ENCODE results near the gene MFSD6.
"Not testable (repeated sequence)": the region's sequence is repeated elsewhere in the genome, so short reads cannot be mapped to it uniquely, and the experiment has no call there.

Gene MFSD6
- 56.5 reads per million, percentile 71 among the genes with 10 or more reads in this experiment for total RNA-seq

DNA sequence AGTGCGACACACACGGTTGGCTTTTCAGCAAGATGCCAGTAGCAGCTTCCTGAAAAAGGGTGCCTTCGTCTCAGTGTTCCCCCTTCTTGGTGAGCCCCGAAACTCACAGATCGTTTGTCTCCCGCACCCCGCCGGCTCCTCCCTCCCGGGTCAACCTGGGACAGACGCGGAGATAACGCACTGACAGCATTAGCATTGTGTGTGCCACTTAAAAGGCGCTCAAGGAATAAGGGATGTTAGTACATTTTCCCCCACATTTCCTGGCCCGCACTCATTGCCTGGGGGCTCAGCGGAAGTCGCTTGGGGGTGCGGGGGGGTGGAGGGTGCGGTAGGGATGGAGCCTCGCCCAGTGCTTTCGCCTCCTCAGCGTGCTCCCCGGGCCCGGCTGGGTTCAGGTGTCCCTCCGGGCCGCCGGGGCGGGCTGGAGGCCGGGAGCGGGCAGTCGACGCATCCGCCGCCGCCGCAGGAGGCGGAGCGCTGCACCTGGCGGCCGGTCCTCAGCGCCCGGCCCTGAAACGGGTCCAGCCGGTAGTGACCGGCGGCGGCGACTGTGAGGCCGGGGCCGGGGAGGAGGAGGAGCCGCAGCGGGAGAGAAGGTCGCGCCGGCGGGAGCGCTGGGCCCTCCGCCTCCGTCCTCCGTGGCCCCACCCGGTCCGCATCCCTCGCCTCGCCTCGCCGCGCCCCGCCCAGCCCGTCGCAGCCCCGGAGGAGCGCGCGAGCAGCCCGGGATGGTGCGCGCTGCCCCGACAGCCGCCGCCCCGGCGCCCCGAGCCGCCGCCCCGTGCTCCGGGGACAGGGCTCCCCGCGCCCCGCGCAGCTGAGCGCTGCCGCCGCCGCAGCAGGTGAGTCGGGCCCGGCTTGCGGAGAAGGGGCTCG, at the start of gene MFSD6:
TSS of gene MFSD6 (plus strand) at position 694 of the 876 bp plus-strand sequence. CDS start 27,675 bp downstream, outside the sequence.
- DNase-seq = peak; percentile 51

DNA sequence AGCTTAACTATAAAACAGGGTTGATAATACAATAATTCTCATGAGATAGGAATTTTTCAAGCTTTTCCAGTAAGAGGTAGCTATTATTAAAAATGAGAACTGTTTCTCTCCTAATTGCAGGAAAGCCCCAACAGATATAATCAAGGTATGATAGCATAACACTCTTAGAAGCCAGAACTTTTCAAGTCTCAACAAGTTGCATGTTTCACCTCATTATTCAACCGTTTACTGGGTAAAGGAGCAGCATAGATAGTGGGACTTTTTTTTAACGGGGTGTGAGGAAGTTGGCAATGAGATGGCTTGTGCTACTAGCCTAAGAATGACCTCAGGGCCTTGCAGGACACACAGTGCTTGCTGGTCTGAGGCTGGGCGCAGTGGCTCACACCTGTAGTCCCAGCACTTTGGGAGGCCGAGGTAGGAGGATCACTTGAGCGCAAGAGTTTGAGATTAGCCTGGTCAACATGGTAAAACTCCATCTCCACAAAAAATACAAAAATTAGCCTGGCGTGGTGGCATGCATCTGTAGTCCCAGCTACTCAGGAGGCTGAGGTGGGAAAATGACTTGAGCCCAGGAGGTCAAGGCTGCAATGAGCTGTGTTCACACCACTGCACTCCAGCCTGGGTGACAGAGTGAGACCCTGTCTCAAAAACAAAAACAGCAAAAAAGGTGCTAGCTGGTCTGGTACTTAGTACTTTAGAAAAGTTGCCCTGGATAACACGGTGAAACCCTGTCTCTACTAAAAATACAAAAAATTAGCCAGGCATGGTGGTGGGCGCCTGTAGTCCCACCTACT, 49.3 kb upstream of the MFSD6 start:
- DNase-seq = not testable (repeated sequence)

DNA sequence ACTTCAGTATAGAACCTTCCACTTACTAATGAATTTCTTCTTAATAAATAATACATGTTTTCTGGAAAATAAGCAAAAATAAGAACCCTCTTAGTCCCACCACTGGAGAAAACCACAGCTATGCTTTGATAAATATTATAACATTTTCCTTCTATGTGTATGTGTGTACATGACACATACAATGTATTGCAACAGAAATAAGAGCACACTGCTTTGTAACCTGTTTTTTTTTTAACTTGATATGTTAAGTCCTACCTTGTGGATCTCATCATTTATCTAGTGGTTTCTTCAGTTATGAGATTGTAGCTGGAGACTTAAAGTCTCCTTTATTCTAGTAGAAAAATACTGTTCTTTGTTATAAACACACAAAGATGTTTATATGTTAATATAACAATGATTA, 47.6 kb upstream of the MFSD6 start:
- DNase-seq = no peak

DNA sequence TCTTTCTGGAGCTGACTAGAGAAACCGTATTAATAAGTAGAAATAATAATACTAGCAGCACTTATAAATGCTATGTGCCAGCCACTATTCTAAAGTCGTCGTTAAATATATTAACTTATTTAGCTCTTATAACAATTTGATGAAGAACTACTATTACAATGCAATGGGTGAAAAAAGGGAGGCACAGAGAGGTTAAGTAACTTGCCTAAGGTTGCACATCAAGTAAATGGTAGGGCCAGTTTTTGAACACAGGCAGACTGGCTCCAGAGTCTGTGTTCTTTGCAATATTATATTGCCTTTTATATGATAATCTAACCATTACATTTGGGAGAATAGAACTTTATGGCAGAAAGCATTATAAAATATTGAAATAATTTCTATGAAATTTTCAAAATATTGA, 47.2 kb upstream of the MFSD6 start:
- DNase-seq = no peak

DNA sequence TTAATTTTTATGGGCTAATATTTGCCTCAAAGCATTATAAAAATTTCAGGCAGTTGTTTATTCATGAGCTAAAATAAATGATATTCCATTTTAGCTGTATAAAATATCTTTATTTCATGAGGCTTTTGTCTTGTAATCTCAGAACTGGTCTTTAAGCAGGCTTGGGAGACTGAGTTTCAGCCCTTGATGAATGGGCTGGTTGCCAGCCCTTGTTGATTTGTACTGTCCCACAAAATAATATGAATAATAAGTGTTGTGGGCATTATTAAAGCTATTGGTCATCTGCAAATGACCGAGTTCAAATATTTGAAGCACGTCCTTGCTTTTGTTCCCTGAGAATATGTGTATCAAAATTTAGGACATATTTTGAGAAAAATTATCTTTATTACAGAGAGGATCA, 46.6 kb upstream of the MFSD6 start:
- DNase-seq = no peak

DNA sequence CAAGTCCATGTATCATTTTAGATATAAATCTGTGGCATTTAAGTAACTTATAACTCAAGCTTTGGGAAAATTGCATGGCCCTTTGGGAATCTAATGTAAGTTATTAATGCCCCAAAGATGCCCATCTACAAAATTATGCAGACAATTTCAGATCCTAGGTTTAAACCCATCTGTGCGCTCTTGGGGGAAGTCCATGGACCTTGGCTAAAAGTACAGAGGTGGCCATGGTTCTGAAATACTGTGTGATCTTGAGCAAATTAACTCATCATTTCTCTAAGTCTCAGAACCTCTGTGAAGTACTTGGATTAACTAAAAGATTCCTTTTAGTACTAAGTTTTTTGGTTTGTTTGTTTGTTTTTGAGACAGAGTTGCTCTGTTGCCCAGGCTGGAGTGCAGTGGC, 45.3 kb upstream of the MFSD6 start:
- DNase-seq = no peak

DNA sequence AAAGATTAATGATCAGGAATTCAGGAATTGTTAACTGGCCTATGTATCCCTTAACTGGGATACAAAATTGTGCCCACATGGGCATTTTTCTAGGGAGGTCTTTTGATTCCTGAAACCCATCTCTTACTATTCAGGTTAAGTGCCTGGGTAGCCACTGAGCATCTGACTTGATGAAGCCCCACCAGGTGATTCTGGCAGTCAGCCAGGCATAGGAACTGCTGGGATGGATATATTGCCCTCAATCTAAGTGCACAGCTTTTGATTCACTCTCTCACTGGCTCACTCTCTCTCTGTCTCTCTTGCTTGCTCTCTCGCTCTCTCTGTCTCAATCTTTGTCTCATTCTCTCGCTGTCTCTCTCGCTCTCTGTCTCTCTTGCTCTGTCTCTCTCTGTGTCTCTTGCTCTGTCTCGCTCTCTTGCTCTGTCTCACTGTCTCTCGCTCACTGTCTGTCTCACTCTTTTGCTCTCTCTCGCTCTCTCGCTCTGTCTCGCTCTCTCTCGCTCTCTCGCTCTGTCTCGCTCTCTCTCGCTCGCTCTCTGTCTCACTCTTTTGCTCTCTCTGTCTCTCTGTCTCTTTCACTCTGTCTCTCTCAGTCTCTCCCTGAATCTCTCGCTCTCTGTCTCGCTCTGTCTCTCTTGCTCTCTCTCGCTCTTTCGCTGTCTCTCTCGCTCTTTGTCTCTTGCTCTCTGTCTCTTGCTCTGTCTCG, 42.5 kb upstream of the MFSD6 start:
- no peak for DNase-seq

DNA sequence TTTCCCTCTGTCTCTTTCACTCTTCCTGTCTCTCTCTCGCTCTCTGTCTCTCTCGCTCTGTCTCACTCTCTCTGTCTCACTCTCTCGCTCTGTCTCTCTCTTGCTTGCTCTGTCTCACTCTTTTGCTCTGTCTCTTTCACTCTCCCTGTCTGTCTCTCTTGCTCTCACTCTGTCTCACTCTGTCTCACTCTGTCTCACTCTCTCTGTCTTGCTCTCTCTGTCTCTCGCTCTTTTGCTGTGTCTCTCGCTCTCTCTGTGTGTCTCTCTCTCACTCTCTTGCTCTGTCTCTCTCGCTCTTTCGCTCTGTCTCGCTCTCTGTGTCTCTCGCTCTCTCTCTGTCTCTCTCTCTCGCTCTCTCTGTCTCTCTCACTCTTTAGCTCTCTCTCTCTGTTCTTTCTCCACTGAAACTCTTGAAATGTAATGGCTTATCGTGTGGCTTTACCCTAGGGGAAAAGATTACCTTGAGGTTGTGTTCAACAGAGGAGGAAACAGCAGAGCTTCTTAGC, 41.9 kb upstream of the MFSD6 start:
- DNase-seq = no peak

DNA sequence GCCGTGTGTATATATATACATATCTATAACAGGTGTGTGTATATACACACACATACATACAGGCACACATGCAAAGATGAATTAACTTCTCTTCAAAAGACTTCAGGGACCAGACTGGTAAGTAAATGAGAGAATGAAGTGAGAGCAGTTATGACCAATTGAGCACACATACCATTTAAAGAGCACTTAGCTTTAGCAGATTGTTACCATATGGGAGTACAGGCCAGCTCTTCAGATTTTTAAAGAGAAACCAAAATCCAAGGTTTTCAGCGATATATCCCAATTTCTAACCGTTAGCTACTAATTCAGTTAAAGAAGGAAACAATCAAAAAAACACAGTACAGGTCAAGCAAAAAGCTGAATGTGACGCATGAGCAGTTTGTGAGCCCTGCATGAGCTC, 41.1 kb upstream of the MFSD6 start:
- no peak for DNase-seq

DNA sequence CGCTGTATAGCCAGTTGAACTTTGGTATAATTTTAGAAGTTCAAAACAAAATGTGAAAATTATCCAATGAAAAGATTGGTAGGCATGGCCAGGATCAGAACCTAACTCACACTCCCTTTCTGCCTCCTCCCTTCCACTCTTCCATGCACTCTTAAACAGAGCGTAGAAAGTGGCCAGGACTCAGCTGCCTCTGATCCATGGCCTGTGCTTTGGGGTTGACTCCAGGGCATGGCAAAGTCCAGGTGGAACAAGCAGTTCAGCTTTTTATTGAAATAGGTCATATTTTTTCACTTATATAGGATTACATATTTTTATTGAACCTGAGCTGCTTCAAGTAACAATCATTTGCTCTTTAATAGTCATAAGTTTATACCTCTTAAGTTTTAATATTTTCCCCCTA, 38.5 kb upstream of the MFSD6 start:
- no peak for DNase-seq

DNA sequence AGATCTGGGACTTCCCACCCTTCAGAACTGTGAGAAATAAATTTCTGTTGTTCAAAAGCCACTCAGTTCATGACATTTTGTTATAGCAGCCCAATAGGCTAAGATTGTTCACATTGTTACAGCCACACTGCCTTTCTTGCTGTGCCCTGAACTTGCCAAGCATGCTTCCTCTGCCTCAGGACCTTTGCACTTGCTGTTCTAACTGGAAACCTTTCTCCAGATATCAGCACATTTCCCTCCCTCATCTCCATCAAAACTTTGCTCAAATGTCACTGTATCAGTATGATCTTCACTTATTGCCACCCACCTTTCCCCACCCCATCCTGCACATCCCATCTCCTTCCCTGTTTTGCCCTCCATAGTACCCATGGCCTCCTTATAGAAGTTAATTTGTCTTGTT, 32.1 kb upstream of the MFSD6 start:
- DNase-seq = no peak

DNA sequence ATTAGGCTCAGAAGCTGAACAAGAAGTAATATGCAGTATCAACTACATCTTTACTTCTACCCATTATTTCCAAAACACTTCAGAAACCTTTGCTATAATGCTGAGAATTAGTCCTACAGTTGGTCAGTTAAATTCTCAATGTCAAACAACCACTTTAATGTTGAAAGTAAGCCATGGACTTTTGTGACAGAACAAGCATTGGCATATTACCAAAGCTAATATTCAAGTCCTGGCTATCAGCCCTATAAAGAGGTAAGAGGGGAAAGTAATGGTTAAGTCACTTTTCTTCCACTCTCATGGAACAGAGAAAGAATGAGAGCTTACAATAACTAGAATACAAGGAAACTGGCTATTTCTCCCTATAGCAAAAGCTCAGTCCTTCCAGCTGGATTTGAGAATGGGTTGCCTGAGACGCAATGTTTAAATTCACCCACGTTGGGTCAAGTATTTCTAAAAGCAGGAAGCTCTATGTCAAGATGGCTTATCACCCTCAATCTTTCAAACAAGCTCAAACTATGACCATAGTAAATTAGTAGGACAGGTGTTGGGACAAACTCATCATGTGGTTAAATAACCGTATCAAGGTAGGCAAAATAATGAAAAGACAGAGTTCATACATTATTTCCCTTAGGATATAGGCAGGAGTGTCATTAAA, 31.4 kb upstream of the MFSD6 start:
- no peak for DNase-seq

DNA sequence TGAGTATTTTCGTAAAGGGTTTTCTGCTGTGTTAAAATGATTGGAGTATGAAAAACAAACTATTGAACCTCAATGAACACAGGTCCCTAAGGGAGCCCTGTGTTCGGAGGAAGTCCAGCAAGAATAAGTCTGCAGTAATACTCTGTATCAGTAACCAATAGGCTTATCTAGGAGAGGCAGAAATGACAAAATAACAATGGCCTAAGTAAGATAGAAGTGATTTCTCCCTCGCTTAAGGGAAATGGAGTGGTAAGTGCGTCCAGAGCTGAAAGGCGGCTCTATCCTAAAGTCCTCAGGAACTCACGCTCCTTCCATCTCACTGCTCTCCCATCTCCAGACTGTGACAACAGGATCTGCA, 29.3 kb upstream of the MFSD6 start:
- no peak for DNase-seq

DNA sequence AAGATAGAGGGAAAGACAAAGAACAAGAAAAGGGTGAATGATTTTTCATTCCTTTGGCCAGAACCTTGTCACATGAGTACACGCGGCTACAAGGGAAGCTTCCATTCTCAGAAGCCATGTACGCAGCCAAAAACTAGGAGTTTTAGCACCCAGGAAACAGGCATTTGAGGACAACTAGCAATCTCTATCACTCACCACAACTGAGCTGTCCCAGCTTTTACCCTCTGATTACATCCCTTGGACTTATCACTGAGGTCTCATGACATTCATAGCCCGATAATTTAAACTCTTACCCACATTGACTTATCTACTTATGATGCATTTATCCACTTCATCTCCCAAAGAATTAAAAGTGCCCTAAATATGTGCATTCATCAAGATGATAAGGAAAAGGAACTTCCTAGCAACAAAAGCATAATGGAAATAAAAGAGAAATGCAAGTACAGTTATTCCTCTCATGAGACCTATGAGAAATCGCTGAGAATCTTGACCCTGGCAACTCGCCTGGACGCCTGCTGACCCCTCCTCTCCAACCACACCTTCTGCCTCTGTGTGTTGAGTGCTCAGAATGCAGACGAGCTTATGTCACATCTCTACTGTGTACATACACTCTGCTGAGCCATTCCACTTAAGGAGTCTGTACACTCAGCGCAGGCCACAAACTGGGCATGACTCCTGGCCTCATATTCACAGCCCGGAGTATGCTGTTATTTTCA, 28.7 kb upstream of the MFSD6 start:
- no peak for DNase-seq

DNA sequence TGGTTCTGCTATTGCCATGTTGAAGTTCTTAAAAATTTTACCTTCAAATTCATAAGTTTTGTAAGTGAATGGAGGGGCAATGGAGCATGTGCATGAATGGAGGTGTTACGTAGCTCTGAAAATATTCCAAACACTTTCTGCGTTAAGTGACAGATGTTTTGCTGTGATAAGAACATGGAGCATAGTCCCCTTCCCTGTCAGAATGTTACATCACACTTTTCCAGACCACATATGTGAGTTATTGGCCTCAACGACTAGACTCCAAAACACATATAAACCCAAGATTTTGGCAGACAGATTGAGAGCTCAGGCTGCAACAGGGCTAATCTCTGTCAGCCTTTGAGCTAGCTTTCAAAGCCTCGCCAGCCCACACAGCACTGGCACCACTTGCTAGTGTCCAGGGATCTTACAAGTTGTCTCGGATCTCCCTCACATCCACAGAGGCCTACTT, 27.2 kb upstream of the MFSD6 start:
- DNase-seq = no peak

DNA sequence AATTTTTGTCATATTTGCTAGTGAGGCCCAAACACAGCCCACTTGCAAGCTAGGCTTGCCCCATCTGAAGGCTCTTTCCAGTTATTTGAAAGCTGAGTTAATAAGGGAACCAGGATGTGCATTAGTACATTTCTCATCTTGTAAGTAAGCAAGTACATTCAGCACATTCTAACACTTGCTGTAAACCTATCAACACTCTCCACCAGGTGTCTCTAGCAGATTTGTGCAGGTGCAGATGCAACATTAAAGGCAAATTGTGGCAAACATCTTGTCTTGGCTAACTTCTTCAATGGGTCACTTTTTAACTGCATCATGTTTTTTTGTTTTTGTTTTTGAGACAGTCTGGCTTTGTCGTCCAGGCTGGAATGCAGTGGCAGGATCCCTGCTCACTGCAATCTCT, 25.3 kb upstream of the MFSD6 start:
- DNase-seq = peak; percentile 21

DNA sequence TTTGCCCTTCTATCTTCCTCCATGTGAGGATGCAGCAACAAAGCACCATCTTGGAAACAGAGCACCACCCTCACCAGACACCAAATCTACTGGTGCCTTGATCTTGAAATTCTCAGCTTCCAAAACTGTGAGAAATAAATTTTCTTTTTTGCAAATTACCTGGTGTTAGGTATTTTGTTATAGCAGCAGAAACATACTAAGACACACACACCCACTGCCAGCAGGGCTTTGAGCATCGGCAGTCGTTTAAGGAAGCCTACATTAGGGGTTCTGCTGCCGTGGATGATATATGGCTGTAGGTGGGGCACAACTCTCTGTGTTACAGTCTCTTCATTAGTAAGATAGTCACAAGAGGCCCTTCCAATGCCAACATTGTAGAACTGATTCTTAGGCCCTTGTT, 20.7 kb upstream of the MFSD6 start:
- no peak for DNase-seq

DNA sequence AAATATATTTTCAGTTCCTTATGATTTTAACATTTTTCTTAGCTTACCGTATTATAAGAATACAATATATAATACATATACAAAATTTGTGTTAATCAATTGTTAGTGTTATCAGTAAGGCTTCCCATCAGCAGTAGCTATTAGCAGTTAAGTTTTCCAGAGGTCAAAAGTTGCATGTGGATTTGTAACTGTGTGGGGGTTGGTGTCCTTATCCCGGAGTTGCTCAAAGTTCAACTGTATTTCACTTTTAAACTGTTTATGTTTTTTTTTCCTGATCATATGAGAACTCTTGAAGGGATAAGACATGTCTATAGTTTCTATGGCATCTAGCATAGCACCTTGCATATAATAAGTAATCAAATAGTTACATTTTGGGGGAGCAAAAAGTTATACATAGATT, 11.9 kb upstream of the MFSD6 start:
- no peak for DNase-seq

DNA sequence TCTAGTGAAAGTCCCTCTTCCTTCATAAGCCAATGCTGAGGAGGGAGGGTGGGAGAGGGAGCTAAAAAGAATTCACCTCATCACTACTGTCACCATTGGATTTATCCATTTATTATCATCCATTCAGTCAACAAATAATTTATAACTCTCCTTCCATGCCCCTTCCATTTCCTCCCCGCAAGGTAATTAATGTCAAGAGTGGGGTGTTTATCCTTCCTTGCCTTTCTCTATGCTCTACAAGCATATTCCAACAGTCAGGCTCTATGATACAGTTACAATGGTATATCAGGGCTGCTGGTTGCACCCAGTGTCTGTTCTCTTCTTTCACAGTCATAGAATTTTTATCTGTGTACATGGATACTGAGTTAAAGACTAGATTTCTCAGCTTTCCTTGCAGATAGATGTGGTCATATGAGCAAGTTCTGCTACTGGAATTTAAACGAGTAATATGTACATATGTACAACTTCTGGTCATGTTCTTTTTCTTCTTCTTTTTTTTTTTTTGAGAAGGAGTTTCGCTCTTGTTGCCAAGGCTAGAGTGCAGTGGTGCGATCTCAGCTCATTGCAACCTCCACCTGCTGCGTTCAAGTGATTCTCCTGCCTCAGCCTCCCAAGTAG, 5.1 kb upstream of the MFSD6 start:
- DNase-seq = no peak

DNA sequence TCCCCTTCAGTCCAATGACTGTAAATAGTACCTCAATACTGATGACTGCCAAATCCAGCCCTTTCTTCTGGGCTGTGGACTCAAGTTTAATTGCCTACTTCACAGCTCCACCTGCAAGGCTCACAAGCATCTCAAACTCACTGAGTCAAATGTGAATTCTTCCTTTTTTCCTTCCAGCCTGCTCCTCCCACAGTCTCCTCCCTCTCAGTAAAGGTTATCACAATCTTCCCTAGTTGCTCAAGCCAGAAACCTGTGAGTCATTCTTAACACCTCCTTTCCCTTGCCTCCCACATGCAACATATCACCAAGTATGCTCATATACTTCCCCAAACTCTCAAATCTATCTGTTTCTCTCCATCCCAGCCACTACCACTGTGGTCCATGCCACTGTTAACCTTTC, 3.7 kb upstream of the MFSD6 start:
- no peak for DNase-seq

DNA sequence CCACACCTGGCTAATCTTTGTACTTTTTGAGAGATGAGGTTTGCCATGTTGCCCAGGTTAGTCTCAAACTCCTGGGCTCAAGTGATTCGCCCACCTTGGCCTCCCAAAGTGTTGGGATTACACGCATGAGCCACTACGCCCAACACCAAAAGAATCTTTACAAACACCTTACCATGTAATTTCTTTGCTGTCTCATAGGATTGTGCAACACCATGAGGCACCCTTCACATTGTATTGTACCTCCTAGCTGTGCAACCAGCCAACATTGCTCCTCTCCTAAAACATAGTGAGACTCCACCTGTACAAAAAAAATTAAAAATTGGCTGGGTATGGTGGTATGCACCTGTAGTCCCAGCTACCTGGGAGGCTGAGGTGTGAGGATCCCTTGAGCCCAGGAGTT, 3.1 kb upstream of the MFSD6 start:
- DNase-seq = no peak

DNA sequence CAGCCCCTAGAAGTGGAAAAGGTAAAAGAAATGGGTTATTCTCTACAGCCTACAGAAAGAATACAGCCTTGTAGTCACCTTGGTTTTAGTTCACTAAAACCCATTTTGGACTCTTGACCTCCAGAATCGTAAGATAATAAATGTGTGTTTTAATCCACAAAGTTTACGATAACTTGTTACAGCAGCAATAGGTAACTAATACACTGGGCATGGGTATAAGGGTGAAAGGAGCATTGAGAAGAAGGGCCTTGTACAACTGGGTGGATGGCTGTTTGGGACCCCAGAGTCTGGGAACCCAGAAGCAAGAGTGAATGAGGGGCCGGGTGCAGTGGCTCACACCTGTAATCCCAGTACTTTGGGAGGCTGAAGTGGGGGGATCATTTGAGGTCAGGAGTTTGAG, 2.2 kb upstream of the MFSD6 start:
- no peak for DNase-seq
